ENCODE data around the gene RNF128. TPM values are rescaled to one million over a fixed set of nuclear protein-coding genes. Genes with fewer than 3 reads are reported as not detected.

The RNF128 gene
- total RNA-seq, 1 donor from 2014 or later = 0.33 TPM

DNA sequence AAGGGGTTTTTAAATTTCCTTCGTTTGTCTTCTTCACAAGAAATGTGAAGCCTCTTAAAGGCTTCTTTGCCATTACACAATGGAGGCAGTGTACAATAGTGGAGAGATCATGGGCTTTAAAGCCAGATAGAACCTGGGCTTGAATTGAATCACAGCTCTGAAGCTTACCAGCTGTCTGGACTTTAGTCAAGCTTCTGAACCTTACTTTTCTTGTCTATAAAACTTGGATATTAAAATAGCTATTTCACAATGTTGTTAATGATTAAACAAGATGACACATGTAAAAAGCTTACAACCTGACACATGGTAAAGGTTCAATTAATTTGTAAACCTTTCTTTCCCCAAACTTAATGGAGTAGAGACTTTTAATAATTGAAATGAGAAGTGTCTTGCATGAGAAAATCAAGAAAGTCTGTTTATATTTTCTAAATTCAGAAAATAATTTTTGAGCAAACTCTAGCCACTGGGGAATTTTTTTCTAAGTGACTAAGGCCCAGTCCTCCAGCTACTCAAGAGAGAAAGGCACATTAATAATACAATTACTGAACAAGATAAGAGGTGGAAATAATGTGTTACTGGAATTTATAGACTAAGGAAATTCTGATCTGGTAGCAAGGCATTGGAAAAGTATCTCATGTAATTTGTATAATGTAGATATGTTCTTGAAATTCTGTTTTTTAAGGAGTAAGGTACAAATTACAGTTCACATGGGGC, 54.3 kb downstream of the RNF128 start:
- no peaks in the 10 kb centered on the region for H3K36me3 ChIP-seq (ENCODE audit: control insufficient read depth, insufficient read depth, low read length)
- peaks cover 2% of the 10 kb centered on the region for H3K27me3 ChIP-seq (ENCODE audit: control insufficient read depth, insufficient read depth, low read length)
- TF ChIP-seq, protein P1, sequence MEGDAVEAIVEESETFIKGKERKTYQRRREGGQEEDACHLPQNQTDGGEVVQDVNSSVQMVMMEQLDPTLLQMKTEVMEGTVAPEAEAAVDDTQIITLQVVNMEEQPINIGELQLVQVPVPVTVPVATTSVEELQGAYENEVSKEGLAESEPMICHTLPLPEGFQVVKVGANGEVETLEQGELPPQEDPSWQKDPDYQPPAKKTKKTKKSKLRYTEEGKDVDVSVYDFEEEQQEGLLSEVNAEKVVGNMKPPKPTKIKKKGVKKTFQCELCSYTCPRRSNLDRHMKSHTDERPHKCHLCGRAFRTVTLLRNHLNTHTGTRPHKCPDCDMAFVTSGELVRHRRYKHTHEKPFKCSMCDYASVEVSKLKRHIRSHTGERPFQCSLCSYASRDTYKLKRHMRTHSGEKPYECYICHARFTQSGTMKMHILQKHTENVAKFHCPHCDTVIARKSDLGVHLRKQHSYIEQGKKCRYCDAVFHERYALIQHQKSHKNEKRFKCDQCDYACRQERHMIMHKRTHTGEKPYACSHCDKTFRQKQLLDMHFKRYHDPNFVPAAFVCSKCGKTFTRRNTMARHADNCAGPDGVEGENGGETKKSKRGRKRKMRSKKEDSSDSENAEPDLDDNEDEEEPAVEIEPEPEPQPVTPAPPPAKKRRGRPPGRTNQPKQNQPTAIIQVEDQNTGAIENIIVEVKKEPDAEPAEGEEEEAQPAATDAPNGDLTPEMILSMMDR (IDR thresholded peaks at IDR 0.05; ENCODE audit: insufficient read depth, low read length, poor library complexity, severe bottlenecking) = no peak
- DNase-seq (ENCODE audit: low read depth) = no peak
- H3K4me3 ChIP-seq (ENCODE audit: low read depth, low read length) = no peak overlapping the region

DNA sequence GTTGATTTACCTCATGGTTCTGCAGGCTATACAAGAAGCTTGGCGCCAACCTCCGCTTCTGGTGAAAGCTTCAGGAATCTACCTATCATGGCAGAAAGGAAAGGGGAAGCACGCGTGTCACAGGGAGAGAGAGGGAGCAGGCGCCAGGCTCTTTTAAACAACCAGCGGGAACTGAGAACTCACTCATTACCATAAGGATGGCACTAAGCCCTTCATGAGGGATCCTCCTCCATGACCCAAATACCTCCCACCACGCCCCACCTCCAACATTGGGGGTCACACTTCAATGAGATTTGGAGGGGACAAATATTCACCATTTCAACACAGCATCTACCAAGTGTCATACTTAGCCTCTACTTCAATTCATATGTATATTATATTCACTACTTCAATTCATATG, 57.2 kb downstream of the RNF128 start:
- peaks cover 2% of the 10 kb centered on the region for H3K27me3 ChIP-seq (ENCODE audit: control insufficient read depth, insufficient read depth, low read length)
- no peak overlapping the region for H3K4me3 ChIP-seq (ENCODE audit: low read depth, low read length)
- no peaks in the 10 kb centered on the region for H3K36me3 ChIP-seq (ENCODE audit: control insufficient read depth, insufficient read depth, low read length)
- TF ChIP-seq, protein P1 (IDR thresholded peaks at IDR 0.05; ENCODE audit: insufficient read depth, low read length, poor library complexity, severe bottlenecking) = no peak
- no peak for DNase-seq (ENCODE audit: low read depth)

DNA sequence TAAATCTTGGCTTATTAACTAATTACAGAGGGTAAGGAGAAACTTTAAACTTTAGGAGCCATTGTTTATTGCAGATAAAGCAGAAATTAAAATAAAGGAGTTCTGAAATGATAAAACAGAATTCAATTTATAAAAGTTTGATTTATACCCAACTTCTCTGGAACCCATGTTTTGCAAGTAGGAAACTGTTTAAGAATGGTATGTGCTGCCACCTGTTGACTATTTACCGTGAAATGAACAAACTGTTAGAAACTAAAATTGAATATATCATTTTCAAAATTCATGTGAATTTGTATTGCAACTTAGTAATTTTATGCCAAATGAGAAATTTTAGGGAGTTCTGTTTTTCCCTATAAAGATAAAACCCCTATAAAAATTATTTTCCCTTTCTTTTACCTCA, 65.0 kb downstream of the RNF128 start:
- TF ChIP-seq, protein P1 (IDR thresholded peaks at IDR 0.05; ENCODE audit: insufficient read depth, low read length, poor library complexity, severe bottlenecking) = peak; percentile 22
- H3K4me3 ChIP-seq (ENCODE audit: low read depth, low read length) = no peak overlapping the region
- no peaks in the 10 kb centered on the region for H3K36me3 ChIP-seq (ENCODE audit: control insufficient read depth, insufficient read depth, low read length)
- H3K27me3 ChIP-seq (ENCODE audit: control insufficient read depth, insufficient read depth, low read length) = no peaks in the 10 kb centered on the region
- DNase-seq (ENCODE audit: low read depth) = no peak

DNA sequence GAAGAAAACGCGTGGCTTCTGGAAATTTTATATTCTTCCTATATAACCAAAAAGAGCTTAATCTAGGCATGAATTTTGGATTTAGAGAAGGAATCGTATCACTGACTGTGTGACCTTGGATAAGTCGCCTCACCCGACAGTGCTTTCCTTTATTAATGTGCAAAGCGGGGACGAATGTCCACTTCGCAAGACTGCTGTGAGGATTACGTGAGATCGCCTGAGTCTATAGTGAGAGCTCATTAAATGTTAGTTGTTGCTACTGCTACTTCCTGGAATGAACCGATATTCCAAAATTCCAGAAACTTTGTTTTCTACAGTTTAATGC, 75.5 kb downstream of the RNF128 start:
- Histone ChIP-seq H3K4me3 (ENCODE audit: low read depth, low read length) (peak overlapping the region; percentile 67), H3K27me3 (ENCODE audit: control insufficient read depth, insufficient read depth, low read length) (no peaks in the 10 kb centered on the region), H3K36me3 (ENCODE audit: control insufficient read depth, insufficient read depth, low read length) (no peaks in the 10 kb centered on the region)
- TF ChIP-seq, protein P1 (IDR thresholded peaks at IDR 0.05; ENCODE audit: insufficient read depth, low read length, poor library complexity, severe bottlenecking) = no peak
- no peak for DNase-seq (ENCODE audit: low read depth)

DNA sequence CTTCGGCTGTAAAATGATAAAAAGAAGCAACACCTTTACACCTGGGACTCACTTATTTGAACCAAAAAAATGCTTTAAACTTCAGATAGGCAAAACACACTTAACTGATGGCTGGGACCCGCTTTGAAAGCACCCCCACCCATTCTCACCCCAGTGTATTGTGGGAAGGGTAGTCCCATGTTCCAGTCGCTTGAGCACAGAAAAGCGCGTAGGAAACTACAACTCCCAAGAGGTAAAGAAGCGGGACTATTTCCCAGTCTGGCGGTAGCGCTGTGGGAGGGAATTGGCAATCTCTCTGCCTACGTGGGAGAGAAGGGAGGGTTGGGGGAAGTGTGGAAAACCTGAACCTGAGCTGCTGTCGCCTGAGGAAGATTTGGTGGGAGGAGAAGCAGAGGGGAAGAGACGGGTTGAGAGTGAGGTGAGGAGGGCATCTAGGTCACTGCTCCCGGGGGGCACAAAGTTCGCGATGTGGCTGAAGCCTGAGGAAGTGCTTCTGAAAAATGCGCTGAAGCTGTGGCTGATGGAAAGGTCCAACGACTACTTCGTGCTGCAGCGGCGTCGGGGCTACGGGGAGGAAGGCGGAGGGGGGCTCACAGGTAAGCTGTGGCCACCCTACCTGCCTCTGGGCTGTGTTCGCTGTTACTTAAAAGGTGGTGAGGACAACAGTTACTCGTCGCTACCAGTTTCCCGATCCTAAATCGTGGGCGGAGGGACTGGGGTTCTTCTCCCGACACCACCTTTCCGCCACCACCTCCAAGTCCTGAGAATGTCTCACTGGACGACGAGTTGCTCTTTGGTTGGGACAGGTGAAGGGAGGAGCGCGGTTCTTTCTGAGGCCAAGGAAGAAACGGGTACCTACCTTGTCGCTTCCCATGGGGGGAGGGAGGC, 76.1 kb downstream of the RNF128 start, which contains the start of gene TBC1D8B:
TBC1D8B (plus strand) TSS at position 286 of the 888 bp plus-strand sequence; CDS start at position 467, 181 bp downstream.
- TF ChIP-seq, protein P1 (IDR thresholded peaks at IDR 0.05; ENCODE audit: insufficient read depth, low read length, poor library complexity, severe bottlenecking) = no peak
- Histone ChIP-seq H3K4me3 (ENCODE audit: low read depth, low read length) (peak within 1 kb of the TSS; percentile 67), H3K27me3 (ENCODE audit: control insufficient read depth, insufficient read depth, low read length) (no peaks in the 10 kb centered on the region), H3K36me3 (ENCODE audit: control insufficient read depth, insufficient read depth, low read length) (no peaks in the 10 kb centered on the region)
- peak; percentile 71 for DNase-seq (ENCODE audit: low read depth)
